Bladder microvascular endothelial cell (primary cell): ENCODE data around the gene ILK. TPM values are rescaled to one million over a fixed set of nuclear protein-coding genes. Genes with fewer than 3 reads are reported as not detected.

Source experiments
- total RNA-seq: library from RNA; depleted of rRNA; stranded (reverse); fragments of >200 nt; gene quantifications from 2 replicates; pipeline ENCODE4 v1.2.3, GENCODE V29; 2014

ILK gene
- 139 and 265 TPM in 2 replicates for total RNA-seq

DNA sequence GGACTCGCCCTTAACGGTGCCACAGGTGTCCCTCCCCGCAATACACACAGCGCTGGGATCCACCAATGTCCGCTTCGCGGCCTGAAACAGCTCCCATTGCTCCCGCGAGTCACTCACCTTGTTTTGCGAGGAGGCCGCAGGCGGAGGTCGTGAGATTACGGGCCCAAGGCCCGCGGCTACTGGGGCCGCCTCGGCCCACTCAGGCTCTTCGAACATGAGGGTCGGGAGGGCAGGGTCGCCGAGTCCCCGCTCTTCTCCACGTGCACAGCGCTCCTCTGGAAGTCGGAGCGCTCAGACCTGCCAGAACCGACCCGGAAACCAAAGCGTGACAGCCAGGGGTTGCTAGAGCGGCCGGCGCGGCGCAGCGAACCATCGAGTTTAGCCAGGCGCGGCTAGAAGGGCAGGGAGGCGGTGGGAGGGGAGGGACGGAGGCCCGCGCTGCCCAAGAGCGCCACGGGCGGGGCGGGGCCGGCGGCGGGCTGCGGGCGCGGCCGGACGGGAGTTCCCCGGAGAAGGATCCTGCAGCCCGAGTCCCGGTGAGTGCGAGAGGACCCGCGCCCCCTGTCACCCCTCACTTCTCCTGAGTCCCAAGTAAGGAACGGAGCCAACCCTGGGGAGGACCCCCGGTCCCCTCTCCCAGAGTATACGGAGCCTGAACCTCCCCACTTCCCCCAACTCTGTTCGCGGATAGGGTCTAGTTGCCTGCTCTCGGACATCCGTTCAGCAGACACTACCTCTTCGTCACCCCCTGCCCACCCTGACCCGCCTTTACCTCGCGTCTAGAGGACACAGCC, at the start of gene ILK, which contains the start of gene RRP8:
Gene ILK (plus strand): TSS at position 488 of the 794 bp plus-strand sequence. CDS start 498 bp downstream, outside the sequence.
Gene RRP8 (minus strand): TSS at position 330 of the 794 bp plus-strand sequence. CDS start 114 bp downstream, at position 216.

DNA sequence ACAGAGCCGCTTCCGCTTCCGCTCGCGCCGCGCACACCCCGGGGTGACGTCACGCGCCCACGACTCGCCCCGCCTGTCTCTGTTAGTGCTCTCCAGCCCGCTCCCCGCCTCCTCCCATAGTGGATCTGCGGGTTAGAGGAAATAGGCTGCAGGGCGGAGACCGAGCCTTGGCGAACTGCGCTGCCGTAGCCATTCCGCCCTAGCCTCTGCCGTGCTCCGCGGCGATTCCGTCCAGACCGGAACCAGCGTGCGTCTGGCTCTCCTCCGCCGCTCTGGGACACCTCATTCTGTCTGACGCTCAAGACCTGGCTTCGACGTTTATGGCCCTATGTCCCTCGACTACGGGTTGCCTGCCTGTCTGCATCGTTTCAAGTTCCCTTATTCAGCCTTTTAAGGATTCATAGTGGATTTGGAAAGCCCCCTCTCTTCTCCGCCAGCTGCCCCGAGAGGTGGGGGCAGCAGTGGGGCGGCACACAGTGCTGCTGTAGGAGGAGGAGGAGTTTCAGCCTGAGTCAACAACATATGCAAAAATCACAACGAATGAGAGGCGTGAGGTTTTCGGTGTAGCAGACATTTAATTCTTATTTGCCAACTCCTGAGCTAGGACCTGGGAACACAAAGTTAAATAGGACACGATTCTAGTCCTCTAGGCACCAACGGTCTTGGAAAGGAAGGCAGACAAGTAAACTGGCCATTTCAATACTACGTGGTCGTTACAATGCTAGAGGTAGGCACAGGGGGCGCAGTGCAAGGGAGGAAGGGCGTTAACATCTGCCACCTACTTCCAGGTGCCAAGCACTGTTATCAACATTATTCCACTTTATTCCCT, 8.9 kb downstream of the ILK start, which contains the start of gene TAF10:
Gene TAF10 (minus strand): TSS at position 4 of the 829 bp plus-strand sequence. CDS start 27 bp downstream, outside the sequence.

DNA sequence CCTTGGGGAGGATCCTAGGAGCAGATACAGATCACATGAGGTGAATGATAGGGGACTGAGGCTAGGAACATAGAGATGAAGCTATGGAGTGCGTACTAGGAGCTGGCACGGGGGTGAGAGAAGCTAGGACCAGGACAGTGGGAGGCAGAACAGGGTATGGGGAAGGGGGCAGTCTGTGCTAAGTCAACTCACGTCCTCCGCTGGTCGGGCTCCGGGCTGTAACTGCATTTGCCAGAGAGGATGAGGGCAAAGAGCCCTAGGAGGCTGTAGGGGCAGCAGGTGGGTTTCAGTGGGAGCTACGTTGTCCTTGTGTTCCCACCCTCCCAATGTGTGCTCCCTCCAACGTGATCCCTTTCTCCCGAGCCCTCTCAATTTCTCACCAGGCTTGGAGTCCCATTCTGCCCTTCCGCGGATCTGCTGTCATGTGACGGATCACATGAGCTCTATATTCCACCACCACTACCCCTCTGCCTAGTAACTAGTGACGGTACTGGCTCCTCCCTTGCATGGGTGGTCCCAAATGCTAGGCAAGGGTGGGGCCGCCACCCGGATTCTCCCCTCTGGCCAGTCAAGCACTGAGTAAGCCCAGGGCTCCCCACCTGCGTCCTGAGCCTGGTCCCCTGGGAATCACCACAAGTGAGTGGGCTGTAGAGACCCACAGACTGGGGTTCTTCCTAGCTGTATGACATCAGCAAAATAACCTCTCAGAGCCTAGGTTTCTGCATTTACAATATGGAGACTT, 15.6 kb downstream of the ILK start, which contains the start of gene TPP1:
Gene TPP1 (minus strand): TSS at position 419 of the 742 bp plus-strand sequence. CDS start 22 bp downstream, at position 397.

DNA sequence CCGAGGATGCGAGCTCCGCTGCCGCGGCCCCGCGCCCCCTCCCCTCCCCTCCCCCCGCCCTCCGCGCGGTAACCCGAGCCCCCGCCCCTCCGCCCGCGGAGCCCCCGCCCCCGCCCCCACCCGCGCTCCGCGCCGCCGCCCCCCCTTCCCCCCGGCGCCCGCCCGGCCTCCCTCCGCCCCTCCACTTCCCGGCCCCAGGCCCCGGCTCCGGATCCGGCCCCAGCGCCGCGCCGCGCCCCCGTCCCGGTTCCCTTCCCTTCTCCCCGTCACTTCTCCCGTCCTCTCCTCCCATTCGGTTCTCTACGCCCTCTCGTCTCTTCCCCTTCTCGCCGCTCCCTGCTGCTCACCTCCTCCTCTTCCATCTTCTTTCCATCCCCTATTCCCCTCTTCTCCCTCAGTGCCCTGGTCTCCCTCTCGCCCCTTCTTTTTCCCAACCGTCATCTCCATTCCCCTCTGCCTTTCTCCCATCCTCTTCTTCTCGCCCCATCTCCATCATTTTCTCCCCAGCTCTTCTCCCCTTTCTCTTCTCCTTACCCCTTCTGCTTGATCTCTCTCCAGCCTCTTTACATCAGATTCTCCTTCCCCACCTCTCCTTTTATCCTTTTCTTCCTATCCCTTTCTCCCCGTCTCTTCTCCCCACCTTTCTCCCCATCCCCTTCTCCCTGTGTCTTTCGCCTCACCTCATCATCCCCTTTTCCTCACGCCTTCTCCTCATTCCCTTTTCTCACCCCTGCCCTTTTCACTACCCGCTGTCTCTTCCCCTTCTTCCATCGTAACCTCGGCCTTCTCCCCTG, 52.4 kb downstream of the ILK start, which contains the start of gene DCHS1:
Gene DCHS1 (minus strand): TSS at position 20 of the 794 bp plus-strand sequence. CDS start 14,196 bp downstream, outside the sequence.

Other genes with a start within 250 kb of the ILK start
- gene SMPD1, start 213.3 kb upstream of the ILK start, total RNA-seq: 12.6 and 28.5 TPM in 2 replicates
- 37.8 and 38.0 TPM in 2 replicates for gene APBB1, start 184.7 kb upstream of the ILK start, total RNA-seq
- gene HPX, start 162.8 kb upstream of the ILK start, total RNA-seq: 0.32 and 0.57 TPM in 2 replicates
- gene TRIM3, start 129.8 kb upstream of the ILK start, total RNA-seq: 19.8 and 28.1 TPM in 2 replicates
- gene ARFIP2, start 122.4 kb upstream of the ILK start, total RNA-seq: 30.1 and 36.5 TPM in 2 replicates
- 21.8 and 25.3 TPM in 2 replicates for gene TIMM10B, start 122.3 kb upstream of the ILK start, total RNA-seq
- 1.3 and 4.5 TPM in 2 replicates for gene DNHD1, start 106.5 kb upstream of the ILK start, total RNA-seq
- 7.1 and 15.1 TPM in 2 replicates for gene RRP8, start 158 bp upstream of the ILK start, total RNA-seq
- 22.5 and 46.9 TPM in 2 replicates for gene TAF10, start 8.4 kb downstream of the ILK start, total RNA-seq
- gene TPP1, start 15.6 kb downstream of the ILK start, total RNA-seq: 35.5 and 214 TPM in 2 replicates
- gene DCHS1, start 52.0 kb downstream of the ILK start, total RNA-seq: 20.2 and 92.1 TPM in 2 replicates
- gene MRPL17, start 79.6 kb downstream of the ILK start, total RNA-seq: 64.3 and 65.7 TPM in 2 replicates
- gene OR2AG2, start 168.2 kb downstream of the ILK start, total RNA-seq: under 0.01 and 0.31 TPM in 2 replicates
- under 0.01 TPM in 1 of 2 replicates, not detected in the other for gene OR2AG1, start 179.2 kb downstream of the ILK start, total RNA-seq
- 0.16 and 0.38 TPM in 2 replicates for gene OR6A2, start 195.9 kb downstream of the ILK start, total RNA-seq
- not detected in 2 replicates for gene OR10A5, start 241.9 kb downstream of the ILK start, total RNA-seq